GM19397 (cell line): ENCODE data around the gene RERGL.
"Not testable (repeated sequence)": the region's sequence is repeated elsewhere in the genome, so short reads cannot be mapped to it uniquely, and the experiment has no call there.

Source experiments
- ATAC-seq: cut with Tn5 transposase; IDR thresholded peaks from one replicate; pipeline ENCODE4 v1.9.1; 2021; ENCODE audit warnings: mild to moderate bottlenecking, moderate library complexity; ENCODE audit not compliant: unreplicated experiment

Gene RERGL

DNA sequence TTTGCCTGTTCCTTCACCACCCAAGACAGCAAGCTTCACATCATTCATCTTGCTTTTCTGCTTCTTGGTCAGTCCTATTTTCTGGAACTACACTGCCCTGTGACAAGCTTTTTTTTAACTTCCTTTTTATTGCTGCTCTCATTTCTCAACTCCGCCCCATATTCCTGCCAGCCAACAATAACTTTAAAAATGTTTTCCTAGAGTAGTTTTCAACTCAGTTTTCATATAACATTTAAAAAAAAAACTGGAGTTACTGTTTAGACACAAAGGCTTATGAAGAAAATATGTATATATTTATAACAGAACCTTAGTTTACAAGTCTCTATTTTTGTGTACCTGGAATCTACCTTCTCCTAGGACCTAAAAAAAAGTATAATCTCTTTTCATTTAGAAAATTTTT is at the start of gene RERGL:
Gene RERGL (minus strand): TSS at position 101 of the 400 bp plus-strand sequence. CDS start 53 bp downstream, at position 48.
- no peak for ATAC-seq

GRCh38 chr12:18139254-18139653 is 49.3 kb upstream of the RERGL start:
- ATAC-seq = no peak

DNA sequence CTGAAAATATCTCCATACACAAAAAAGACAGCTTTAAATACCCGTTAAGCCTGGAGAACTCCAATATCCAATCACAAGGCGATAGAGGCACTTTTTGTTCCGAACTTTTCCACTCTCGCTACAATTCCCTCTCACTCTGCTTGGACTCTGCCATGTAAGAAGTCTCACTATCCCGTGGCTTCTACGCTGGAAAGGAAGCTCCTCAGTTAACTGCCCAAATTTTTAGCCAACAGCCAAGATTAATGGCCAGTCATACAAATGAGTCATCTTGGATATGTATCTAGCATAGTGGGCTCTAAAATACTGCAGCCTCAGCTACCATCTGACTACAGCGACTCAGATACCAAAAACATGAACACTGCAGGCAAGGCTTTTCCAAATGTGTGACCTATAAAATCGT is 45.5 kb upstream of the RERGL start:
- no peak for ATAC-seq

GRCh38 chr12:18135086-18135485 is 45.1 kb upstream of the RERGL start:
- no peak for ATAC-seq

- no peak for ATAC-seq
Observed at GRCh38 chr12:18130851-18131250, 40.9 kb upstream of the RERGL start.

GRCh38 chr12:18123707-18124106 is 33.7 kb upstream of the RERGL start:
- ATAC-seq = no peak

DNA sequence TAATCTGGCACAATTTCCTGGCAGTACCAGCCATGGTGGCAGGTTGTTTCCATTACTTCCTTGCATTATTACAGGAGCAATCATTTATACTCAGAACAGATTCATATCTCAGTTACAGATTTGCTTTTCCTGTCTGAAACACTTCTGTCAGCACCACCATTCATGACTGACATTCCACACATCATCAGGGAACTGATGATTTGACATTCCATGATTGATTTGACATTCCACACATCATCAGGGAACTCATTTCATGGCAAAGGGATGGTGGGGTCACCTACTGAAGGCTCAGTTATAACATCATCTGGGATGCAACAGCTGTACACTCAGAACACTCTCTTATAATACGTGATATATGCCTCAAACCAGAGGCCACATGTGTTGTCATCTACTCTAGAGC is 30.9 kb upstream of the RERGL start:
- ATAC-seq = no peak

DNA sequence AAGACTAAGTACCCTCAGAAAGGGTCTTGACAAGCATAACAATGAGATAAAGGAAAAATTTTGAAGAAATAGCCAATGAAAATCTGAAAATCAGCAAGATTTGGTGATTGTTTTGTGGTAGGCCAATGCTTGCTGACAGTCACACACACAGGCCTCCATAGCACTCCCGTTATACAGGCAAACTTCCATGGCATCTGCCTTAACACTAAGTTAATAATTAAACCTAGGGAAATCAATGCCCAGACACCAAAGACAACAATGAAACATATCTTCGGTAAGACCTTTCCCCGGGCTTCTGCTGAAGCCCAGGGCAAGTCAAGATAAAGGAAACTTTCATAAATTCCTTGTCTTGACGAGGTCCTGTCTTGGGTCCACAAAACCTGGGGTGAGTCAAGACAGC is 18.6 kb upstream of the RERGL start:
- ATAC-seq = no peak

DNA sequence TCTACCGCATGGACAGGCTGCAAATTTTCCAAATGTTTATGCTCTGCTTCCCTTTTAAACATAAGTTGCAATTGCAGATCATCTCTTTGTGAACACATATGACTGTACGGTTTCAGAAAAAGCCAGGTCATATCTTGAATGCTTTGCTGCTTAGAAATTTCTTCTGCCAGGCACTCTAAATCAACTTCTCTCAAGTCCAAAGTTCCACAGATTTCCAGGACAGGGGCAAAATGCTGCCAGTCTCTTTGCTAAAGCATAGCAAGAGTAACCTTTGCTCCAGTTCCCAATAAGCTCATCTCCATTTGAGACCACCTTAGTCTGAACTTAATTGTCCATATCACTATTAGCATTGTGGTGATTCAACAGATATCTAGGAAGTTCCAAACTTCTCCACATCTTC is 13.6 kb upstream of the RERGL start:
- ATAC-seq = no peak

DNA sequence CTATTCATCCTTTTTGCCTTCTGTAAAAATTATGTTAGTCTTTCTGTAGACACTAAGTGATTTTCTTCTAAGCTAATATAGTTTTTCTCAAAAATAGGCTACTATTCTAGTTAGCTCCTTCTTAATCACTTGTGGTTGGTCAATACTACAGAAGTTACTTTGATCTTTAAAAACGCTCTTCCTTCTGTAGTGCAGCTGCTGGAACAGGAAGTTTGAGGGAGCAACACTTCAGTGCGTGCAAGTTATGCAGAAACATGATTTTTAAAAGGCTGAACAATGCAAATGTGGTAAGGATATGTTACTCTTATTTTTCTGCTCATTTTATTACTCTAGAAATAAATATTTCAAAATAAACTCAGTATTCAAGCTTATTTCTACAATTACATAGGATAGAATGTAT is 11.1 kb upstream of the RERGL start:
- no peak for ATAC-seq

GRCh38 chr12:18084080-18084479 is 5.9 kb downstream of the RERGL start:
- no peak for ATAC-seq

DNA sequence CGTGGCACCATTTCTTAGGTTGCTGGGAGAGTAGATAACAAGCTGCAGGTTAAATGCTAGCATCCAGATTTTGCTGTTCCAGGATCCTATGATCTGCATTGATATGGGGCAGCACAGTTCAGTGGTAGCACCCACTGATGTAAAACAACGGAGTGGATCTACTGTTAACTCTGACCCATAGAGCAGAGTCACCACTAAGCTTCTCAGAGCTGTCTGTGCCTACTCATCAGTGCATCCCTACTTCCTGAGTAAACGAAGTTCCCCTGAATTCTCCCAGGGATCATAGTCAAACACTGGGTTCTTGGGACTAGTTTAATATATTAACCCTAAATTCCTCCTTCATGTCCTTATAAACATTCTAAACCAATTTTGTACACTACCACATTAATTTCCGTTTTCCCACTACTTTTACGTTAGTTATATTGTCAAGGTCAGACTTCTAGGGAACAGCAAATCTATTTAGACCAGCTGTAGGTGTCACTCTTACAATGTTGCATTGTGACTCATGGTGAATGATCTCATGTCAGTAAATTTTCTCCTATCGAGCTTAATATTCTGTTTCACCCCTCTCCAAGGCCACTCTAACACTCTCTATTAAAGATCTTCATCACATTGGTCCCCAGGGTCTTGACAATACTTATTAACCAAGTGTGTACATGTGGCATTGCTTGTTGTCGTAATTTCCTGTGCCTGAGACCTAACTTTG is 10.3 kb downstream of the RERGL start:
- ATAC-seq = no peak

- no peak for ATAC-seq
Observed at GRCh38 chr12:18074001-18074400, 16.0 kb downstream of the RERGL start.

- no peak for ATAC-seq
Observed at GRCh38 chr12:18072723-18073122, 17.3 kb downstream of the RERGL start.

DNA sequence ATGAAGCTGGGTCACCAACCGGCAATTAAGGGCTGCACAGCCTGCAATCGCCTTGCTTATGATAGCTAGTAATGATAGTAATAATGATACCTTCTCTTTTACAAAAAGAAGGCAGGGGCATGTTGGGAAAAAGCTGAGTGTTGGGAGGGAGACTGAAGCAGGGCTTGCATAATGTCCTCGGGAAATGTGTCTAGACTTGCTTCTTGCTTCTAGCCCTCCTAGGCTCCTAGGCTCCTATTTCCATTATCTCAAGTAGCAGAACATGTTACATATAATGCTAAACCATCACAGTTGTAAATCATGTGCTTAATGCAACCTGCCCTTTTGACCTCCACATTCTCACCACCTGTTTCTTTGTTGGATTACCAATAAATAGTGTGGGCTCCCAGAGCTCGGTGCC is 18.7 kb downstream of the RERGL start:
- no peak for ATAC-seq

DNA sequence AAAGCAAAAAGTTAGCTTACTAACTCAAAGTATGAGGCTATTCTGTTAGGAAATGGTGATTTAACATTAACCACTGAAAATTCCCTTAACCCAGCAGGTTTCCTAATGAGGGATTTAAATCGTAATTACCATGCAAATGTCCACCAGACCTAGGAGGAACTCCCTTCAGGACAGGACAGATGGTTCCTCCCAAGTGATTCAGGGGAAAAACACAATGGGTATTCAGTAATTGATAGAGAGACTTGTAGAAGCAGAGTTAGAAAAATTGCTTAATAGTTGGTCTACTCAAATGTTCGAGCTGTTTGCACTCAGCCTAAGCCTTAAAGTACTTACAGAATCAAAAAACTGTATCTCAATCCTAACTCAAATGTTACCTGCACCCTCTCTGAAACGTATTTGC is 21.6 kb downstream of the RERGL start:
- ATAC-seq = no peak

GRCh38 chr12:18066666-18067065 is 23.3 kb downstream of the RERGL start:
- ATAC-seq = no peak

- ATAC-seq = not testable (repeated sequence)
Observed at GRCh38 chr12:18062867-18063266, 27.1 kb downstream of the RERGL start.

DNA sequence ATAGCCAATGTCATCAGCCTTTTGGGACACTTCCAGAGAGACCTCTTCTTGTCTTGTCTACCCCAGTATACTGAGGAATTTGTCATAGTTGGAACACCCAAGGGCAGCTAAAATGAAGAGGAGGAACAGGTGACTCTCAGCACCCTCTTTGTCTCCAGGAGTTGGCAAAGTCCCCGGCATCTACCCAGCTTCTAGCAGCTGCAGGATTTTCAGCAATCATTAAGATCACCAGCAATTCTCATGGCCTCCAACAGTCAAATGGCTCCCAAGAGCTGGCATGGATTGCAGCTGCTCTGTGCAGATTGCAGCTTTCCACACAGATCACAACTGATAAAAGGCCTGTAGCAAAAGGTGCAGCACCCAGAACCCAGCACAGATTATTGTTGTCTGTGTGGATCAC is 32.9 kb downstream of the RERGL start:
- no peak for ATAC-seq

GRCh38 chr12:18054925-18055619 is 34.9 kb downstream of the RERGL start:
- ATAC-seq = no peak

DNA sequence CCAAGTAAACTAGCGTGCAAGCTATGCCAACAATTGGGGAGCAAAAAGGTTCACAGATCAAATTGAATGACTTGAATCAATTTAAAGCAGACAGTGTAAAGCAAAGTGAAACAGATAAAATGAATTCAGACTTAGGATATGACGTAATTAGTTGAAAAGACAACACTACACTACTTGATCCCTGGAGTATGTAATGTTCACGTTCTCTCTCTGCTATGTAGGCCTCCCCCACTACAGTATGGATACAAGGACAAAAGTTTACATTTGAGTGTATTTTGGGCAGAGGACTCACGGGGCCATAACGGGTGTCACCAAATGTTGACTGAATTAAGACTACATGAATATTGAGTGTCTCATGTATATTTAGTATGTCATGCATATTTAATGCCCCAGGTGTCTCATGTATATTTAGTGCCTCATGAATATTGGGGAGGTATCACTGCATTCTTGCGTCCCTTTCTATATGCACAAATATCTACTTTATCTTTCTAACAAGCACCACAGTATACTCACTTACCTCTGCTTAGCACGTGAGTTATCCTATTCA is 44.5 kb downstream of the RERGL start:
- ATAC-seq = no peak

DNA sequence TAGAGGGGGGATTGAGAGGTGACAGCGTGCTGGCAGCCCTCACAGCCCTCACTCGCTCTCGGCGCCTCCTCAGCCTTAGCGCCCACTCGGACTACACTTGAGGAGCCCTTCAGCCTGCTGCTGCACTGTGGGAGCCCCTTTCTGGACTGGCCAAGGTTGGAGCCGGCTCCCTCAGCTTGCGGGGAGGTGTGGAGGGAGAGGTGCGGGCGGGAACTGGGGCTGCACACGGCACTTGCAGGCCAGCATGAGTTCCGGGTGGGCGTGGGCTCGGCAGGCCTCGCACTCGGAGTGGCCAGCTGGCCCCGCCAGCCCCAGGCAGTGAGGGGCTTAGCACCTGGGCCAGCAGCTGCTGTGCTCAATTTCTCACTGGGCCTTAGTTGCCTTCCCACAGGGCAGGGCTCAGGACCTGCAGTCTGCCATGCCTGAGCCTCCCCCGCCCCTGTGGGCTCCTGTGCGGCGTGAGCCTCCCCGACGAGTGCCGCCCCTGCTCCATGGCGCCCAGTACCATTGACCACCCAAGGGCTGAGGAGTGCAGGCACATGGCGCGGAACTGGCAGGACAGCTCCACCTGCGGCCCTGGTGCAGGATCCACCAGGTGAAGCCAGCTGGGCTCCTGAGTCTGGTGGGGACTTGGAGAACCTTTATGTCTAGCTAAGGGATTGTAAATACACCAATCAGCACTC is 49.8 kb downstream of the RERGL start:
- not testable (repeated sequence) for ATAC-seq
